GM12891 (cell line): Measurements from ENCODE around the gene CTNND2.

Experiments
- PAX5 ChIP-seq: IDR thresholded peaks from 2 replicates; pipeline ENCODE4 v1.6.1; 2011; ENCODE audit warnings: low read length, moderate library complexity, mild to moderate bottlenecking; ENCODE audit not compliant: insufficient read depth, severe bottlenecking
- POLR2A ChIP-seq: IDR thresholded peaks from 2 replicates; pipeline ENCODE4 v1.6.1; 2011; ENCODE audit warnings: low read depth, low read length, control low read depth
- POLR2AphosphoS5 ChIP-seq: IDR thresholded peaks from 2 replicates; pipeline ENCODE4 v1.6.1; 2011; ENCODE audit warnings: low read depth, low read length, control low read depth
- SPI1 ChIP-seq: IDR thresholded peaks from 2 replicates; pipeline ENCODE4 v1.6.1; 2011; ENCODE audit warnings: low read depth, low read length, control low read depth

DNA sequence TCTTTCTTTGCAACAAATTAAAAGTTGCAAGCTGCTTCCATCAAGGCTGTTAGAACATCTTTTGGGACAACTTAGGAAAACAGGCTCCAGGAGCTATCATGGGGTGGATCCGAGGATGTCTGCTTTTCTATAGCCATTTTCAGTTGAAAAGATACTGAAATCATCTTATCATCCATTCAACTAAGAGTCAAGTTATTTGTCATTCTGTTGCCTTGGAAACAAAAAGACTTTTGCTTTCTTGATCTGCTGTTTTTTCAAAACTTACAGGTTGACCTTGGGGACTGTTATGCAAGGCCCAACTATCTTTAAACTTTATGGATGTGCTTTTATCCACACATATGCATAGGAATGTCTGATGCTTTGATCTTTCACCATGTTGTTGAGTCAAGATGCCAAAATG is 597.9 kb downstream of the CTNND2 start:
- no peak for TF ChIP-seq POLR2A
- TF ChIP-seq SPI1, result no peak
- TF ChIP-seq POLR2AphosphoS5, result no peak
- TF ChIP-seq PAX5, result no peak
